ENCODE results near the gene KCNK1. TPM values are rescaled to one million over a fixed set of nuclear protein-coding genes. Genes with fewer than 3 reads are reported as not detected.
"Not testable (repeated sequence)": the region's sequence is repeated elsewhere in the genome, so short reads cannot be mapped to it uniquely, and the experiment has no call there.

Gene KCNK1
- total RNA-seq, 1 experiment from 2014 or later: not detected

GRCh38 chr1:233597489-233597901 is 16.4 kb upstream of the KCNK1 start:
- Histone ChIP-seq H3K27me3 (replicated peaks) (no peaks in the 10 kb centered on the region), H3K27ac (no peak overlapping the region), H3K4me1 (replicated peaks) (no peaks in the 10 kb centered on the region), H3K9me3 (replicated peaks) (no peaks in the 10 kb centered on the region), H3K36me3 (no peaks in the 10 kb centered on the region), H3K4me3 (no peak overlapping the region)
- no peak for DNase-seq (ENCODE audit: low read depth in 1 of 2, low spot score in 2 of 2)

DNA sequence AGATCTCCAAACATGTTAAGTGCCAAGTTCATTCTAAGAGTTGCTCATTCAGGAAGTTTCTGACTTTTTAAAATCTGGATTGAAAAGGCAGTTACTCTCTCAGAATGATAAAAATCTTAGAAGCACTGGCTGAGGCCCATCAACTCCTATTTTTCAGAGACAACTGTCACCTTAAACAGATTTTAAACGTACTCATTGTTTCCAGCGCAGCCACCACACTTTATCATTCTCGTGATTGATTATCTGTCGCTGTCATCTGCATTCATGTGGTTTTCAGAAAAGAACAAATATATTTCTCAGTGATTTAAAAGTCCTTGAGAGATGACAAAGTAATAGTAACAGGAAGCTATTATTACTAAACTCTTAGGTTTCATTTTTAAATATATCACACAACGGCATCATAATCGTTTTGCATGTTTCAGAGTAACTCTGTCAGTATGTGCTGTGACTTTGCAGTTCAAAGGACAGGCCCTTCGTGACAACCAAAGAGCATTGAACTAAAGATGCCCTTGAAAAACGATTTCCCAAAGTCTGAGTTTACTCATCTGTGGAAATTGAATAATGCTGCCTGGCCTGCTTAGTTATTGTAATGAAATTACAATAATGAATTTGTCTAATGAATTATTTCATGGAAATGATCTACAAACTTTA is 14.9 kb upstream of the KCNK1 start:
- H3K27ac ChIP-seq: no peak overlapping the region
- no peak for DNase-seq (ENCODE audit: low read depth in 1 of 2, low spot score in 2 of 2)
- H3K4me1 ChIP-seq (replicated peaks): no peaks in the 10 kb centered on the region
- no peak overlapping the region for H3K4me3 ChIP-seq
- no peaks in the 10 kb centered on the region for H3K27me3 ChIP-seq (replicated peaks)
- no peaks in the 10 kb centered on the region for H3K36me3 ChIP-seq
- H3K9me3 ChIP-seq (replicated peaks): no peaks in the 10 kb centered on the region

DNA sequence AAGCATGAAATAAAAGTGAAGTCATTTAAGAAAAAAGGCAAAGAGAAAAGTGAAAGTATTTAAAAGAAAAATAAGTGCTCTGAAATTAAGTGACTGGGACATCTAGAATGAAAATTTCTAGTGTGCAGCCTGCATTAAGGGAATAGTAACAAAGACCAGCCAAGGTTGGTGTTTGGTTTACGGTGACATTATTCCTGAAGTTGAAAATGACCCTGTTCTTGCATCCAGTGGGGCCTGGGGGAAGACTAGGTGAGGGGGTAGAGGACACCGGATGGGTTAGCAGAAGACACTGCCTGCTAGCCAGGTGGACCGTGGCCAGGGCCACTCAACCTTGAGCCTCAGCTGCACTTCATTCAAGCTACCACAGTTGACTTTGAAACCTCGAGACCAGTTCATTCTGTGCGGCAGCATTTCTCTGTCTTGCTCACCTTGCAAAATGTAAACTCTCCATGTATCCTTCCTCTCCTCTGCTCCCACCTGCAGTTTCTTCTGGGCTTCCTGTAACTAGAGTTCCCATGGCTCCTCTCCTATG is 14.3 kb upstream of the KCNK1 start:
- no peaks in the 10 kb centered on the region for H3K27me3 ChIP-seq (replicated peaks)
- no peak overlapping the region for H3K4me3 ChIP-seq
- no peaks in the 10 kb centered on the region for H3K9me3 ChIP-seq (replicated peaks)
- no peaks in the 10 kb centered on the region for H3K4me1 ChIP-seq (replicated peaks)
- no peaks in the 10 kb centered on the region for H3K36me3 ChIP-seq
- no peak for DNase-seq (ENCODE audit: low read depth in 1 of 2, low spot score in 2 of 2)
- H3K27ac ChIP-seq: no peak overlapping the region

DNA sequence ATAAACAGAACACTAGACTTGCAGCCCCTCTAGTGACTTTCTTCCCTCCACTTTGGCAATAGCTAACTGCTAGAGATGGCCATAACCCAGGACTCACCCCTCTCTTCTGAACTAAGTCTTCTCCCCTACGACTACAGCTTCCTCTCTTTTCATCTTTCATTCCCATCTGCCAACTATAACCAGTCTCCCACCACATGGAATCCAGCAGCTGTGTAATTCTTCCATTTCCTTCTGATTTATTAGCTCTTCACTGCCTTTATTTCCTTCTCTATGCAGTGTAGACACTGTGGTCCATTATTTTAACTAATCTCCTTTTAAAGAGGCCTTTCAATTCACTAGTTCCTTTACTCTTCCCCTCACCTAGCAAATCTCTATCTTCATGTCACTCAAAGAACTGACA is 13.4 kb upstream of the KCNK1 start:
- no peak for DNase-seq (ENCODE audit: low read depth in 1 of 2, low spot score in 2 of 2)
- H3K4me3 ChIP-seq: no peak overlapping the region
- no peaks in the 10 kb centered on the region for H3K9me3 ChIP-seq (replicated peaks)
- H3K27ac ChIP-seq: no peak overlapping the region
- no peaks in the 10 kb centered on the region for H3K4me1 ChIP-seq (replicated peaks)
- H3K27me3 ChIP-seq (replicated peaks): no peaks in the 10 kb centered on the region
- H3K36me3 ChIP-seq: no peaks in the 10 kb centered on the region

GRCh38 chr1:233603478-233603877 is 10.4 kb upstream of the KCNK1 start:
- H3K4me1 ChIP-seq (replicated peaks): no peaks in the 10 kb centered on the region
- H3K36me3 ChIP-seq: no peaks in the 10 kb centered on the region
- no peaks in the 10 kb centered on the region for H3K9me3 ChIP-seq (replicated peaks)
- H3K27me3 ChIP-seq (replicated peaks): no peaks in the 10 kb centered on the region
- no peak overlapping the region for H3K4me3 ChIP-seq
- no peak for DNase-seq (ENCODE audit: low read depth in 1 of 2, low spot score in 2 of 2)
- no peak overlapping the region for H3K27ac ChIP-seq

DNA sequence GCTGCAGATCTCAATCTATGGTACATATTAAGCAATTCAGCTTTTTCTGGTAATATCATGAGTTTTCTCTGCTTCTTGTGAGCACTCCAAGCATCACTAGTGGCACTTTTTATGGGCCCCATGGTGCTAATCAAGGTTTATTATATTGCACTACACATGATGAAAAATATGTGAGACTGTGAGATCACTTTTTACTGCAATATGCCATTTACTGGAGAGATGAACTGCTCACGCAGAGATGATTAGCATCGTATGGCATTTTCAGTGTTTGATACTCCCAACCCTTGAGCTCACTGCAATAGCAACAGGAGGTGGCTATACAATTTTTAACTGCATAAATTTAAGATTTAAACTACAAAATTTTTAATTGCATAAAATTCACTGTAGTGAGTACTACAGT is 8.7 kb upstream of the KCNK1 start:
- no peak overlapping the region for H3K27ac ChIP-seq
- no peaks in the 10 kb centered on the region for H3K36me3 ChIP-seq
- no peaks in the 10 kb centered on the region for H3K4me1 ChIP-seq (replicated peaks)
- no peak for DNase-seq (ENCODE audit: low read depth in 1 of 2, low spot score in 2 of 2)
- no peaks in the 10 kb centered on the region for H3K27me3 ChIP-seq (replicated peaks)
- no peaks in the 10 kb centered on the region for H3K9me3 ChIP-seq (replicated peaks)
- H3K4me3 ChIP-seq: no peak overlapping the region

DNA sequence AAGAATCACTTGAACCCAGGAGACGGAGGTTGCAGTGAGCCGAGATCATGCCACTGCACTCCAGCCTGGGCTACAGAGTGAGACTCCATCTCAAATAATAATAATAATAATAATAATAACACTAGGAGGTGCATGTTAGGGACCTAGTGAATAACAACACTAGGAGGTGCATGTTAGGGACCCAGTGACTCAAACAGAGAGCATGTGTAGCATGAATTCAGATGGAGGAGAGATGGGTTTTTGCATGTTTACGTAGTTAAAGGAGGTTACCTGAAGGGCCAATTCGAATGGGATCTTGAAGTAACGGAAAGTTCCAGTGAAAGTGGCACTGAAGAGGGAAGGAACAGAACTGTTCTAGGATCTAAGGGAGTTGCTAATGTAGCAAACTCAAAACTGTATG is 7.1 kb upstream of the KCNK1 start:
- Histone ChIP-seq H3K9me3 (replicated peaks) (no peaks in the 10 kb centered on the region), H3K27me3 (replicated peaks) (no peaks in the 10 kb centered on the region), H3K4me1 (replicated peaks) (no peaks in the 10 kb centered on the region), H3K27ac (no peak overlapping the region), H3K4me3 (no peak overlapping the region), H3K36me3 (no peaks in the 10 kb centered on the region)
- DNase-seq (ENCODE audit: low read depth in 1 of 2, low spot score in 2 of 2): no peak

- Histone ChIP-seq H3K4me1 (replicated peaks) (no peaks in the 10 kb centered on the region), H3K4me3 (no peak overlapping the region), H3K27me3 (replicated peaks) (peaks cover 5% of the 10 kb centered on the region), H3K36me3 (no peaks in the 10 kb centered on the region), H3K9me3 (replicated peaks) (no peaks in the 10 kb centered on the region), H3K27ac (no peak overlapping the region)
- DNase-seq (ENCODE audit: low read depth in 1 of 2, low spot score in 2 of 2): no peak
These were observed 6.4 kb upstream of the KCNK1 start for GRCh38 chr1:233607252-233608119.

DNA sequence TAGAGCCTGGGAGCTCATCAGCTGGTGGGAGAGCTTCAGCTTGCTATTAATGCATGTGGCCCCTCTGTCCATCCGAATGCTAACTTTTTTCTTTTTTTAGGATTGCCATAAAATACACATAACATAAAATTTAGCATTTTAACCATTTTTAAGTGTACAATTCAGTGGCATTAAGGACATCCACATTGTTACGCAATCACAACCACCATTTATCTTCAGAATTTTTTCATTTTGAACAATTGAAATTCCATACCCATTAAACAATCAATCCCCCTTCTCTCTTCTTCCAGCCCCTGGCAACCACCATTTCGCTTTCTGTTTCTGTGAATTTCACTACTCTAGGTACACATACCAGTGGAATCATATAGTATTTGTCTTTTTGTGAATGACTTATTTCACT is 4.9 kb upstream of the KCNK1 start:
- Histone ChIP-seq H3K9me3 (replicated peaks) (no peaks in the 10 kb centered on the region), H3K4me1 (replicated peaks) (no peaks in the 10 kb centered on the region), H3K4me3 (no peak overlapping the region), H3K27me3 (replicated peaks) (peaks cover 18% of the 10 kb centered on the region), H3K36me3 (no peaks in the 10 kb centered on the region), H3K27ac (no peak overlapping the region)
- no peak for DNase-seq (ENCODE audit: low read depth in 1 of 2, low spot score in 2 of 2)

GRCh38 chr1:233609926-233610325 is 4.0 kb upstream of the KCNK1 start:
- no peaks in the 10 kb centered on the region for H3K36me3 ChIP-seq
- H3K9me3 ChIP-seq (replicated peaks): no peaks in the 10 kb centered on the region
- H3K27ac ChIP-seq: no peak overlapping the region
- peaks cover 24% of the 10 kb centered on the region for H3K27me3 ChIP-seq (replicated peaks)
- no peak for DNase-seq (ENCODE audit: low read depth in 1 of 2, low spot score in 2 of 2)
- no peaks in the 10 kb centered on the region for H3K4me1 ChIP-seq (replicated peaks)
- no peak overlapping the region for H3K4me3 ChIP-seq

DNA sequence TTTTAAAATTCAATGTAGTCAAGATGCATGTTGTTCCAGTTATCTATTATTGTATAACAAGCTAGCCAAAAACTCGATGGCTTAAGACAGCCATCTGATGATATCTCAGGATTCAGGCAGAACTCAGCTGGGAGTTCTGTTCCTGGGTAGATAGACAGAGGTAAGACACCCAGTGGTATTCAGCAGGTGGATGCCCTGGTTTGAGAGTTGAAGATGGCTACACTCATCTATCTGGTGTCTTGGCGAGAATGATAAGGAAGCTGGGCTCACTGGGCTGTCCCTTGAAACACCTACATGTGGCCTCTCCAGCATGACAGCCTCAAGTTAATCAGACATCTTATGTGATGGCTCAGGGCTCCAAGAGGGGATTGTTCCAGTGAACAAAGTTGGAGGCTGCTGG is 3.3 kb upstream of the KCNK1 start:
- no peak overlapping the region for H3K27ac ChIP-seq
- no peak overlapping the region for H3K4me3 ChIP-seq
- peaks cover 29% of the 10 kb centered on the region for H3K27me3 ChIP-seq (replicated peaks)
- no peaks in the 10 kb centered on the region for H3K36me3 ChIP-seq
- H3K4me1 ChIP-seq (replicated peaks): no peaks in the 10 kb centered on the region
- DNase-seq (ENCODE audit: low read depth in 1 of 2, low spot score in 2 of 2): no peak
- H3K9me3 ChIP-seq (replicated peaks): no peaks in the 10 kb centered on the region

- not testable (repeated sequence) for H3K4me3 ChIP-seq; H3K27ac ChIP-seq; H3K36me3 ChIP-seq; H3K4me1 ChIP-seq (replicated peaks); H3K9me3 ChIP-seq (replicated peaks); DNase-seq (ENCODE audit: low read depth in 1 of 2, low spot score in 2 of 2)
- H3K27me3 ChIP-seq (replicated peaks): peaks cover 29% of the 10 kb centered on the region
These were observed 2.5 kb upstream of the KCNK1 start for GRCh38 chr1:233611363-233611762.

DNA sequence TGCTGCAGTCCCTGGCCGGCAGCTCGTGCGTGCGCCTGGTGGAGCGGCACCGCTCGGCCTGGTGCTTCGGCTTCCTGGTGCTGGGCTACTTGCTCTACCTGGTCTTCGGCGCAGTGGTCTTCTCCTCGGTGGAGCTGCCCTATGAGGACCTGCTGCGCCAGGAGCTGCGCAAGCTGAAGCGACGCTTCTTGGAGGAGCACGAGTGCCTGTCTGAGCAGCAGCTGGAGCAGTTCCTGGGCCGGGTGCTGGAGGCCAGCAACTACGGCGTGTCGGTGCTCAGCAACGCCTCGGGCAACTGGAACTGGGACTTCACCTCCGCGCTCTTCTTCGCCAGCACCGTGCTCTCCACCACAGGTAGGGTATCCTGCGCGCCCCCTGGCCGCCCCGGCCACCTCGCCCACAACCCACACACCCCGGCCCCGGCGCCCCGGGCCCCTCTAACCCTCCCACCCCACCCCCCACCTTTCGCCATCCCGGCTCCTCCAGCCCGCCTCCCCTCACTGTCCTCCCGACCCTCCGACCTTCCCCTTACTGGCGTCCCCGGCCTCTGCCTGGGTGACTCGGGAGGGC is 352 bp downstream of the KCNK1 start:
- DNase-seq (ENCODE audit: low read depth in 1 of 2, low spot score in 2 of 2): no peak
- Histone ChIP-seq H3K9me3 (replicated peaks) (no peaks in the 10 kb centered on the region), H3K27ac (no peak overlapping the region), H3K36me3 (no peaks in the 10 kb centered on the region), H3K4me3 (no peak overlapping the region), H3K27me3 (replicated peaks) (peaks cover 32% of the 10 kb centered on the region), H3K4me1 (replicated peaks) (no peaks in the 10 kb centered on the region)

Measured in SJSA1 (cell line).